Measurements from ENCODE around the gene BGN.

Gene BGN

DNA sequence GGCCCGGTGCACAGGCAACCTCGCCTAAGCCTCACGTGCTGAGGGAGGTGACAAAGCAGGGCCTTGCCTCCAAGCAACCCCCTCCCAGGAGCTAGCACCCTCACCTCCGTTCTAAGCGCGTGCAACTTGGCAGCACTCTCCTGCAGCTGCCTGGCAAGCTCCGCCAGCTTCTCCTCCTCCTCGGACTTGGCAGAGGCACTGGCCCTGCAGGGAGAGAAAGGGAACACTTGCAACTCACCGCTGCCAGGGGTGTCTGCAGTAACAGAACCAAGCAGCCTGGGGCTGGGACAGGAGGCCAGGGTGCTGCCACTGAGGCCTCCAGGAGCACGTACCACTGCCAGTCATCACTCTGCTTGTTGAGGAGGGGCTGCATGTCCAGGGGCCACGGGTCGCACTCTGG, 38.6 kb upstream of the BGN start:
- no peak for DNase-seq (ENCODE audit: low read depth)
- no peak for TF ChIP-seq CTCF (IDR thresholded peaks at IDR 0.05; ENCODE audit: low read length, missing control alignments)
- H3K4me3 ChIP-seq (replicated peaks; ENCODE audit: low read depth, low read length): no peak overlapping the region

- no peak for TF ChIP-seq CTCF (IDR thresholded peaks at IDR 0.05; ENCODE audit: low read length, missing control alignments)
- H3K4me3 ChIP-seq (replicated peaks; ENCODE audit: low read depth, low read length): no peak overlapping the region
- no peak for DNase-seq (ENCODE audit: low read depth)
Observed at GRCh38 chrX:153456704-153457103, 38.1 kb upstream of the BGN start.

DNA sequence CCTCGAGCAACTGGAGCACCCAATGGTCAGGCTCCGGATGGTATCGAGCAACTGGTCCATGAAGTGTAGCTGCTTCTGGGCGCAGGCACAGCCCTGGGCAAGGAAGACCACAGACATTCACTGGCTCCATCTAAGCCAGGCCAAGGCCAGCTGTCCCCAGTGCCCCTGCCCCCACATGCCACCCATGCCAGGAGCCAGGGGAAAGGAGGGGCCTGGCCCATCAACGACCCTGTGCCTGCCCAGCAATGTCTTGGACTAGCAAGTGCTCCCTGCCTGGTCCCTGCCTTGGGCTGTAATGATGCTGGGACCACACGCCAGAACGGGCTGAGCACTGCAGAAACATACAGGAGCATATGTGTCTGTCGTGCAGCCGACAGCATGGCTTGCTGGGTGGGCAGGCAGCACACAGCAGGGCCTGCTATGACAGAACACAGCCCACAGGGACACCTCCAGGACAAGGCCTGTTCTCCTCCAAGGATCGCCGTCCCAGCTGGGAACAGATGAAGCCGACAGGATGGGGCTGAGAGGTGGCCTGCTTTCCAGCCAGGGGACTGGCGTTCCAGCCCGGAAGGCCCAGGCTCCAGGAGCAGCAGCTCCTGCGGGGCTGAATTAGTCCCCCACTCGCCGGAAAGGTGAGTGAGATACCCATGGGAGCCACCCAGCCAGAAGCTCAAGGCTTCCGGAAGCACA, 37.5 kb upstream of the BGN start:
- no peak for DNase-seq (ENCODE audit: low read depth)
- no peak overlapping the region for H3K4me3 ChIP-seq (replicated peaks; ENCODE audit: low read depth, low read length)
- no peak for TF ChIP-seq CTCF (IDR thresholded peaks at IDR 0.05; ENCODE audit: low read length, missing control alignments)

- TF ChIP-seq CTCF (IDR thresholded peaks at IDR 0.05; ENCODE audit: low read length, missing control alignments): no peak
- no peak overlapping the region for H3K4me3 ChIP-seq (replicated peaks; ENCODE audit: low read depth, low read length)
- no peak for DNase-seq (ENCODE audit: low read depth)
Observed at GRCh38 chrX:153457827-153458466, 36.8 kb upstream of the BGN start.

DNA sequence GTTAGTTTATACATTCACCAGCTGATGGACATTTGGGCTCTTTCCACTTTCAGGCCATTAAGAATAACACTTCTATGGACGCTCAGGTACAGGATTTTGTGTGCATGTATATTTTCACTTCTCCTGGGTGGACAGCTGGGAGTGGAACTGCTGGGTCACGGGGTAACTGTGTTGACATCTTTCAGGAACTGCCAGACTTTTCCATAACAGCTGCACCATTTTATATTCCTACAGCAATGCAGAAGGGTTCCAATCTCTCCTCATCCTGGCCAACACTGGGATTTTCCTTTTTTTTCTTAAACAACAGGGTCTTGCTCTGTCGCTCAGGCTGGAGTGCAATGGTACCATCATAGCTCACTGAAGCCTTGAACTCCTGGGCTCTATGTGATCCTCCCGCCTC, 36.3 kb upstream of the BGN start:
- no peak for DNase-seq (ENCODE audit: low read depth)
- no peak overlapping the region for H3K4me3 ChIP-seq (replicated peaks; ENCODE audit: low read depth, low read length)
- TF ChIP-seq CTCF (IDR thresholded peaks at IDR 0.05; ENCODE audit: low read length, missing control alignments): no peak

DNA sequence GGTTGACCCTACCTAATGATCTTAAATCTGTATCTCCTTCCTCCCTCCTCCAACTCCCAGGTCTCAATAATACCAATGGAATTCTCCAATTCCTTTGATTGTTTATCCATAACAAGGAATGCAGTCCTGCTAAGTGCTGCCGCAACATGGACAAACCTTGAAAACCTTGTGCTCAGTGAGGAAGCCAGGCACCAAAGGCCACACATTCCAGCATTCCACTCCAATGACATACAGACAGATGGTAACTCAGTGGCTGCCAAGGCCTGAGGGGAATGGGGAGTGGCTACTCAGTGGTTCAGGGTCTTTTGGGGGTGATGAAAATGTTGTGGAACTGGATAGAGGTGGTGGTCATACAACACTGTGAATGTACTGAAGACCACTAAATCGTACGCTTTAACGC, 34.8 kb upstream of the BGN start:
- no peak overlapping the region for H3K4me3 ChIP-seq (replicated peaks; ENCODE audit: low read depth, low read length)
- TF ChIP-seq CTCF (IDR thresholded peaks at IDR 0.05; ENCODE audit: low read length, missing control alignments): no peak
- peak; percentile 55 for DNase-seq (ENCODE audit: low read depth)

DNA sequence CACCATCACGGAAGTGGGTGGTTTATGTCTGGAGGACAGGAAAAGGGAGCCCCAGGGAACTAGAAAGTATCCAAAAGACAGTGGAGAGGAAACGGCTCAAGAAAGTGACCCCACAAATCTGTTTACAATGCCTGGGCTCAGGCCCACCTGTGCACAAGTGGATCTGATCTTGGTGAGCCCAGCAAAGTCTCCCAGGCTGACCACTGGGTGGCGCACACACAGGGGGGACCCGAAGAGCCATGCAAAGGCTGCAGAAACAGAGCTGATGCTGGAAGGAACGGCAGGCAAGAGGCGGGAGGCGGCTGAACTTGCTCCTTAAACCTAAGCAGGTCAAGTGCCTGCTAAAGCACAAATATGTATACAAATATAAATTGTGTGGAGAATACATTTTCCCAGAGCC, 34.0 kb upstream of the BGN start:
- DNase-seq (ENCODE audit: low read depth): peak; percentile 55
- H3K4me3 ChIP-seq (replicated peaks; ENCODE audit: low read depth, low read length): no peak overlapping the region
- TF ChIP-seq CTCF (IDR thresholded peaks at IDR 0.05; ENCODE audit: low read length, missing control alignments): peak; percentile 60

Measured in fibroblast of pulmonary artery (primary cell).